ENCODE measurements around the gene GGNBP2. TPM values are rescaled to one million over a fixed set of nuclear protein-coding genes. Genes with fewer than 3 reads are reported as not detected.

Gene GGNBP2
- total RNA-seq, 4 donors from 2014 or later: 24.6 to 93.0 (median 51.9) TPM

- no peak overlapping the region for H3K27ac ChIP-seq
- no peaks in the 10 kb centered on the region for H3K27me3 ChIP-seq
Measured at GRCh38 chr17:36617773-36618172, 73.1 kb downstream of the GGNBP2 start.

GRCh38 chr17:36623281-36623680 lies 78.6 kb downstream of the GGNBP2 start:
- H3K9me3 ChIP-seq: no peaks in the 10 kb centered on the region
- intact Hi-C loops (cut with DNase I; ENCODE audit: low total_unique reads): no loop called here
- no peak overlapping the region for H3K27ac ChIP-seq
- no peaks in the 10 kb centered on the region for H3K27me3 ChIP-seq
- no peak overlapping the region for H3K4me3 ChIP-seq
- no peak for DNase-seq
- TF ChIP-seq POLR2A (IDR thresholded peaks at IDR 0.05) (no peak), CTCF (IDR thresholded peaks at IDR 0.05) (no peak)
- no peaks in the 10 kb centered on the region for H3K4me1 ChIP-seq
- H3K36me3 ChIP-seq: no peaks in the 10 kb centered on the region

More at GRCh38 chr17:36617773-36618172, 73.1 kb downstream of the GGNBP2 start:
- no peak for DNase-seq
- Histone ChIP-seq H3K4me1 (no peaks in the 10 kb centered on the region), H3K9me3 (no peaks in the 10 kb centered on the region), H3K36me3 (no peaks in the 10 kb centered on the region), H3K4me3 (no peak overlapping the region)
- intact Hi-C loops (cut with DNase I; ENCODE audit: low total_unique reads): no loop called here
- no peak for TF ChIP-seq CTCF (IDR thresholded peaks at IDR 0.05)
- TF ChIP-seq POLR2A (IDR thresholded peaks at IDR 0.05): no peak

- TF ChIP-seq POLR2A (IDR thresholded peaks at IDR 0.05): no peak
- TF ChIP-seq CTCF (IDR thresholded peaks at IDR 0.05): no peak
- intact Hi-C loops (cut with DNase I; ENCODE audit: low total_unique reads): no loop called here
- Histone ChIP-seq H3K36me3 (no peaks in the 10 kb centered on the region), H3K4me3 (no peak overlapping the region), H3K9me3 (no peaks in the 10 kb centered on the region), H3K27me3 (no peaks in the 10 kb centered on the region), H3K27ac (no peak overlapping the region), H3K4me1 (no peaks in the 10 kb centered on the region)
- no peak for DNase-seq
Measured at GRCh38 chr17:36625188-36625587, 80.5 kb downstream of the GGNBP2 start.

GRCh38 chr17:36627101-36627500 lies 82.4 kb downstream of the GGNBP2 start:
- H3K36me3 ChIP-seq: no peaks in the 10 kb centered on the region
- H3K9me3 ChIP-seq: no peaks in the 10 kb centered on the region
- no peak for DNase-seq
- no peak overlapping the region for H3K4me3 ChIP-seq
- TF ChIP-seq CTCF (IDR thresholded peaks at IDR 0.05) (no peak), POLR2A (IDR thresholded peaks at IDR 0.05) (no peak)
- intact Hi-C loops (cut with DNase I; ENCODE audit: low total_unique reads): no loop called here
- H3K4me1 ChIP-seq: no peaks in the 10 kb centered on the region
- no peak overlapping the region for H3K27ac ChIP-seq
- H3K27me3 ChIP-seq: no peaks in the 10 kb centered on the region

- TF ChIP-seq POLR2A (IDR thresholded peaks at IDR 0.05): no peak
- no peak for TF ChIP-seq CTCF (IDR thresholded peaks at IDR 0.05)
- H3K9me3 ChIP-seq: no peaks in the 10 kb centered on the region
- DNase-seq: no peak
Measured at GRCh38 chr17:36628576-36628975, 83.9 kb downstream of the GGNBP2 start.

More at GRCh38 chr17:36628576-36628975, 83.9 kb downstream of the GGNBP2 start:
- Histone ChIP-seq H3K36me3 (no peaks in the 10 kb centered on the region), H3K27me3 (no peaks in the 10 kb centered on the region), H3K4me3 (no peak overlapping the region), H3K27ac (no peak overlapping the region), H3K4me1 (no peaks in the 10 kb centered on the region)
- intact Hi-C loops (cut with DNase I; ENCODE audit: low total_unique reads): no loop called here

Data from uterus (tissue), 4 donors.